ENCODE measurements around the gene CNTN6.

CNTN6 gene

GRCh38 chr3:1447452-1447851 is 354.6 kb downstream of the CNTN6 start:
- no peak for TF ChIP-seq CTCF (IDR thresholded peaks at IDR 0.05; ENCODE audit: insufficient read depth, low read depth, low read length, missing control alignments)
- DNase-seq (ENCODE audit: low read depth) = no peak
- H3K4me3 ChIP-seq (ENCODE audit: low read length) = no peak overlapping the region

GRCh38 chr3:1448443-1448842 is 355.6 kb downstream of the CNTN6 start:
- TF ChIP-seq CTCF (IDR thresholded peaks at IDR 0.05; ENCODE audit: insufficient read depth, low read depth, low read length, missing control alignments) = no peak
- H3K4me3 ChIP-seq (ENCODE audit: low read length) = no peak overlapping the region
- DNase-seq (ENCODE audit: low read depth) = no peak

Data from epithelial cell of esophagus (primary cell).